H9 (cell line): ENCODE results near the gene LRP1B. TPM values are rescaled to one million over a fixed set of nuclear protein-coding genes. Genes with fewer than 3 reads are reported as not detected.

Experiments used
- DNase-seq: peaks from one replicate; pipeline ENCODE4 v3.0.0-alpha.2; 2017
- H2AFZ ChIP-seq: one replicate; pipeline ENCODE4 v1.6.1; 2013; ENCODE audit warnings: mild to moderate bottlenecking, low read length, control low read depth, moderate library complexity
- H2AK5ac ChIP-seq: 2 replicates; pipeline ENCODE4 v1.6.1; 2013; ENCODE audit warnings: low read length, control low read depth, mixed read lengths; ENCODE audit not compliant: insufficient read length
- H2BK120ac ChIP-seq: one replicate; pipeline ENCODE4 v1.6.1; 2013; ENCODE audit warnings: low read depth, mild to moderate bottlenecking, low read length, control low read depth, inconsistent platforms; ENCODE audit not compliant: poor library complexity, severe bottlenecking
- H2BK12ac ChIP-seq: 2 replicates; pipeline ENCODE4 v1.6.1; 2013; ENCODE audit warnings: low read length, control low read depth, mixed read lengths, low read depth; ENCODE audit not compliant: insufficient read length
- H2BK15ac ChIP-seq: 2 replicates; pipeline ENCODE4 v1.6.1; 2013; ENCODE audit warnings: low read depth, low read length, control low read depth
- H2BK20ac ChIP-seq: one replicate; pipeline ENCODE4 v1.6.1; 2013; ENCODE audit warnings: low read depth, mild to moderate bottlenecking, low read length, control low read depth, inconsistent platforms; ENCODE audit not compliant: poor library complexity, severe bottlenecking
- H2BK5ac ChIP-seq: 2 replicates; pipeline ENCODE4 v1.6.1; 2013; ENCODE audit warnings: low read length, control low read depth, mixed read lengths; ENCODE audit not compliant: insufficient read length
- H3K14ac ChIP-seq: 2 replicates; pipeline ENCODE4 v1.6.1; 2013; ENCODE audit warnings: low read length, control low read depth; ENCODE audit not compliant: insufficient read depth
- H3K18ac ChIP-seq: 2 replicates; pipeline ENCODE4 v1.6.1; 2013; ENCODE audit warnings: low read depth, mild to moderate bottlenecking, mixed read lengths, low read length, control low read depth; ENCODE audit not compliant: insufficient read length
- H3K23ac ChIP-seq: 2 replicates; pipeline ENCODE4 v1.6.1; 2013; ENCODE audit warnings: low read length, control low read depth, mixed read lengths, low read depth; ENCODE audit not compliant: insufficient read length
- H3K23me2 ChIP-seq: 2 replicates; pipeline ENCODE4 v1.6.1; 2013; ENCODE audit warnings: low read depth, mild to moderate bottlenecking, mixed read lengths, low read length, control low read depth; ENCODE audit not compliant: insufficient read length, poor library complexity, severe bottlenecking
- H3K27ac ChIP-seq: 2 replicates; pipeline ENCODE4 v1.5.1; 2013; ENCODE audit warnings: low read length, control low read depth, mixed read lengths, low read depth; ENCODE audit not compliant: insufficient read length
- H3K27me3 ChIP-seq: 2 replicates; pipeline ENCODE4 v1.6.1; 2013; ENCODE audit warnings: low read length, control low read depth, inconsistent platforms; ENCODE audit not compliant: insufficient read depth
- H3K4ac ChIP-seq: 2 replicates; pipeline ENCODE4 v1.6.1; 2013; ENCODE audit warnings: low read depth, mild to moderate bottlenecking, control low read depth, inconsistent platforms, low read length, moderate library complexity
- H3K4me1 ChIP-seq: 2 replicates; pipeline ENCODE4 v1.6.1; 2013; ENCODE audit warnings: low read length, control low read depth, inconsistent platforms; ENCODE audit not compliant: insufficient read depth
- H3K4me2 ChIP-seq: 2 replicates; pipeline ENCODE4 v1.6.1; 2013; ENCODE audit warnings: low read length, control low read depth, mixed read lengths; ENCODE audit not compliant: insufficient read length, insufficient read depth
- H3K56ac ChIP-seq: 2 replicates; pipeline ENCODE4 v1.6.1; 2013; ENCODE audit warnings: low read depth, mild to moderate bottlenecking, mixed read lengths, low read length, control low read depth; ENCODE audit not compliant: insufficient read length
- H3K79me1 ChIP-seq: 2 replicates; pipeline ENCODE4 v1.6.1; 2013; ENCODE audit warnings: low read depth, mild to moderate bottlenecking, moderate library complexity, low read length, control low read depth, inconsistent platforms; ENCODE audit not compliant: insufficient read depth, poor library complexity, severe bottlenecking
- H3K79me2 ChIP-seq: 2 replicates; pipeline ENCODE4 v1.6.1; 2013; ENCODE audit warnings: low read length, control low read depth, inconsistent platforms; ENCODE audit not compliant: insufficient read depth
- H3K9ac ChIP-seq: 2 replicates; pipeline ENCODE4 v1.6.1; 2013; ENCODE audit warnings: low read length, control low read depth, mixed read lengths; ENCODE audit not compliant: insufficient read length; ENCODE audit errors: extremely low read depth
- H3K9me3 ChIP-seq: one replicate; pipeline ENCODE4 v1.6.1; 2013; ENCODE audit warnings: low read depth, low read length, inconsistent platforms; ENCODE audit not compliant: control insufficient read depth
- H3T11ph ChIP-seq: one replicate; pipeline ENCODE4 v1.6.1; 2013; ENCODE audit warnings: mild to moderate bottlenecking, low read length, control low read depth, inconsistent platforms
- H4K20me1 ChIP-seq: one replicate; pipeline ENCODE4 v1.6.1; 2013; ENCODE audit not compliant: control insufficient read depth, insufficient read length, insufficient read depth
- H4K5ac ChIP-seq: 2 replicates; pipeline ENCODE4 v1.6.1; 2013; ENCODE audit warnings: low read depth, mild to moderate bottlenecking, mixed read lengths, low read length, control low read depth; ENCODE audit not compliant: insufficient read length
- H4K8ac ChIP-seq: replicated peaks from 2 replicates; pipeline ENCODE4 v1.6.1; 2013; ENCODE audit warnings: low read length, control low read depth, mixed read lengths, low read depth; ENCODE audit not compliant: insufficient read length
- H4K91ac ChIP-seq: 2 replicates; pipeline ENCODE4 v1.6.1; 2013; ENCODE audit warnings: low read depth, mild to moderate bottlenecking, moderate library complexity, mixed read lengths, low read length, control low read depth; ENCODE audit not compliant: insufficient read length
- H3K27ac Mint-ChIP-seq, 3 experiments: 2 replicates in 2 of 3; 3 replicates in 1 of 3; pipeline ENCODE4 v1.8.0; 2020 to 2021; ENCODE audit warnings: mixed read lengths in 3 of 3, mild to moderate bottlenecking in 1 of 3, moderate library complexity in 1 of 3
- H3K27me3 Mint-ChIP-seq: 2 replicates; pipeline ENCODE4 v1.8.0; 2021; ENCODE audit warnings: low read depth, mild to moderate bottlenecking, moderate library complexity, mixed read lengths
- H3K36me3 Mint-ChIP-seq, 3 experiments: 2 replicates in 2 of 3; 3 replicates in 1 of 3; pipeline ENCODE4 v1.8.0; 2020 to 2021; ENCODE audit warnings: low read depth in 3 of 3, mixed read lengths in 3 of 3; ENCODE audit not compliant: insufficient read depth in 1 of 3
- H3K4me1 Mint-ChIP-seq, 2 experiments: 2 replicates each; pipeline ENCODE4 v1.8.0; 2020; ENCODE audit warnings: mixed read lengths in 2 of 2
- H3K4me3 Mint-ChIP-seq, 2 experiments: 2 replicates in 1 of 2; 3 replicates in 1 of 2; pipeline ENCODE4 v1.8.0; 2020 to 2021; ENCODE audit warnings: mild to moderate bottlenecking in 2 of 2, mixed read lengths in 2 of 2, moderate library complexity in 1 of 2
- H3K9me3 Mint-ChIP-seq, 2 experiments: 2 replicates in 1 of 2; 3 replicates in 1 of 2; pipeline ENCODE4 v1.8.0; 2020; ENCODE audit warnings: mild to moderate bottlenecking in 2 of 2, mixed read lengths in 2 of 2, moderate library complexity in 1 of 2
- CTCF ChIP-seq: fragments of 200-600 bp; sonication (generic); conservative IDR thresholded peaks from 3 replicates; pipeline ENCODE4 v1.8.0; 2021; ENCODE audit warnings: antibody characterized with exemption, mild to moderate bottlenecking
- WGBS: extraction: QIAGEN DNeasy Blood & Tissue Kit; methylation state at CpG from one replicate; pipeline ENCODE4 v1.1.7; 2013; ENCODE audit warnings: missing lambda C conversion rate, low lambda C conversion rate, mixed read lengths; ENCODE audit not compliant: insufficient read length; ENCODE audit errors: extremely low coverage; 5-methylcytosine and 5-hydroxymethylcytosine counted together
- total RNA-seq: library from RNA; stranded (reverse); gene quantifications from 2 replicates; pipeline ENCODE4 v1.2.1, GENCODE V29; 2021

LRP1B gene
- total RNA-seq, 1 experiment from 2014 or later = not detected

GRCh38 chr2:140842110-140842509 is 1288.7 kb downstream of the LRP1B start:
- Histone ChIP-seq H2BK120ac (no peak overlapping the region), H4K5ac (no peak overlapping the region), H2BK5ac (no peak overlapping the region), H3K18ac (no peak overlapping the region), H3K4ac (no peak overlapping the region), H4K91ac (no peak overlapping the region), H3K79me1 (no peaks in the 10 kb centered on the region), H3K4me1 (no peaks in the 10 kb centered on the region), H2AK5ac (no peak overlapping the region), H3K9ac (no peak overlapping the region), H3K27ac (no peak overlapping the region), H3K23me2 (no peaks in the 10 kb centered on the region), H3K4me2 (no peak overlapping the region), H3K14ac (no peak overlapping the region), H3K9me3 (no peaks in the 10 kb centered on the region), H2AFZ (no peak overlapping the region), H4K8ac (no peak overlapping the region), H3K79me2 (no peaks in the 10 kb centered on the region), H3K27me3 (no peaks in the 10 kb centered on the region), H2BK12ac (no peak overlapping the region), H4K20me1 (no peaks in the 10 kb centered on the region), H3K56ac (no peak overlapping the region), H2BK15ac (no peak overlapping the region), H3T11ph (no peak overlapping the region), H3K23ac (no peak overlapping the region), H2BK20ac (no peak overlapping the region)
- H3K27ac Mint-ChIP-seq = no peak overlapping the region
- no peaks in the 10 kb centered on the region for H3K36me3 Mint-ChIP-seq
- no peaks in the 10 kb centered on the region for H3K4me1 Mint-ChIP-seq
- TF ChIP-seq CTCF = no peak
- no peaks in the 10 kb centered on the region for H3K27me3 Mint-ChIP-seq
- no CpG with 5 or more reads among the region's 3 CpGs for WGBS
- no peak overlapping the region for H3K4me3 Mint-ChIP-seq
- no peak for DNase-seq
- H3K9me3 Mint-ChIP-seq = no peaks in the 10 kb centered on the region
